ENCODE measurements around the gene THAP6.
"Not testable (repeated sequence)": the region's sequence is repeated elsewhere in the genome, so short reads cannot be mapped to it uniquely, and the experiment has no call there.

The THAP6 gene

DNA sequence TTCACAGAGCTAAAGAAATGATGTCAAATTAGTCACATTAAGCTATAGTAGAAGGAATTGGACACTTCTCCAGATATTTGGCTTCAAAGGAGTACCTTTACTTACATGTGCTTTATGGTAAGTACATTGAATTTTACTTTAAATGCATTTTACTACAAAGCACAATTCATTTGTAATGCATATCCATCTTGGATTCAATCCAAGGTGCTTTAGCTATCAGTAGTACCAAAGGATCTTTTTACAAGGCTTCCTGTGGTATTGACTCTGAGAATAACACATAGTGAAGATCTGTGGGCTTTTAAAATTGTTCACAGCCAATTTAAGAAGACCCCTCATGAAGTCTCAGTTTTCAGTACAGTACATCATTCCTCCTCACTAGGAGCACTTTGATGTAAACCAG lies 13.2 kb downstream of the THAP6 start:
- DNase-seq = no peak

DNA sequence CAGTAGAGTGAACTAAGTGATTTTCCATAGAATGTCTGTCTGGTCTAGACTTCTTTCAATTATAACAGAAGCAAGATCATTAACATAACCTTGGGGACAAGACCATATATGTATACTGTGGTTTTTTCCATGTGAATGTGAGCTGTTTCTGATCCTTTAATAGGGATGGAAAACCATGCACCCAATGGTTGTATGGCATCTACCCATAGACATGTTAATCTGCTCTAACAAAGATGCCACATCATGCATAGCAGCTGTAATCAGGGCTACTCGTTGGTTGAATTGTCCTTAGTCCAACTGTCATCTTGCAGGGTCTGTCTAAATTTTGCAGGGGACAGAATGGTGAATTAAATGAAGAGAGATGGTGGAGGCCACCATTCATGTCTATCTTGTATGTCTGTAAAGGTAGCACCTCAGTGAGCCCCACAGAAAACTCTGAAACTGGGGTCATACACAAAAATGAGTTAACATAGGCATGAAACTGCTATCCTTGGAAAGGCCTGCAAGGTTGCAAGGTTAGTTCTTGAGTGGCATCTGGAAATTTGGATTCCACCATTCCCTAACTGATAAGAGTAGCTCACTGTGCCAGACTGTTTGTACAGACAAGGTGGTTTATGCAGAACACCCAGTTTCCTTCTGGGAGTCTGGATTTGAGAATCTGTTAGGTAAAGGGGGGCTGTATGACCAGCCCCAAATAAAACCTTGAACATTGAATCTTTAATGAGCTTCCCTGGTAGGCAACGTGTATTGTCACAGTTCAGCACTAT lies 16.5 kb downstream of the THAP6 start:
- no peak for DNase-seq

- DNase-seq = not testable (repeated sequence)
These were observed 17.4 kb downstream of the THAP6 start for GRCh38 chr4:75531536-75532143.

DNA sequence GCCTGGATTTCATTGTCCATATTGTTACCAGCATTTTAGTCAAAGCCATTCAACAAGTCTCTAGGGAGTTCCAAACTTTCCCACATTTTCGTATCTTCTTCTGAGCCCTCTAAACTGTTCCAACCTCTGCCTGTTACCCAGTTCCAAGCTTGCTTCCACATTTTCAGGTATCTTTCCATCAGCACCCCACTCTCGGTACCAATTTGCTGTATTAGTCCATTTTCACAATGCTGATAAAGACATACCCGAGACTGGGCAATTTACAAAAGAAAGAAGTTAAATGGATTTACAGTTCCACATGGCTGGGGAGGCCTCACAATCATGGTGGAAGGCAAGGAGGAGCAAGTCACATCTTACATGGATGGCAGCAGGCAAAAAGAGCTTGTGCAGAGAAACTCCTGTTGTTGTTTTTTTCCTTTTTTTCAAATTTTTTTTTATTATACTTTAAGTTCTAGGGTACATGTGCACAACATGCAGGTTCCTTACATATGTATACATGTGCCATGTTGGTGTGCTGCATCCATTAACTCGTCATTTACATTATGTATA lies 19.1 kb downstream of the THAP6 start:
- DNase-seq = not testable (repeated sequence)

DNA sequence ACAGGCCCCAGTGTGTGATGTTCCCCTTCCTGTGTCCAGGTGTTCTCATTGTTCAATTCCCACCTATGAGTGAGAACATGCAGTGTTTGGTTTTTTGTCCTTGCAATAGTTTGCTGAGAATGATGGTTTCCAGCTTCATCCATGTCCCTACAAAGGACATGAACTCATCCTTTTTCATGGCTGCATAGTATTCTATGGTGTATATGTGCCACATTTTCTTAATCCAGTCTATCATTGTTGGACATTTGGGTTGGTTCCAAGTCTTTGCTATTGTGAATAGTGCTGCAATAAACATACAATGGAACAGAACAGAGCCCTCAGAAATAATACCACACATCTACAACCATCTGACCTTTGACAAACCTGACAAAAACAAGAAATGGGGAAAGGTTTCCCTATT lies 19.7 kb downstream of the THAP6 start:
- DNase-seq = not testable (repeated sequence)

- DNase-seq = not testable (repeated sequence)
These were observed 23.0 kb downstream of the THAP6 start for GRCh38 chr4:75537308-75537707.

GRCh38 chr4:75542824-75543223 lies 28.6 kb downstream of the THAP6 start:
- no peak for DNase-seq

GRCh38 chr4:75544220-75544619 lies 29.9 kb downstream of the THAP6 start:
- not testable (repeated sequence) for DNase-seq

DNA sequence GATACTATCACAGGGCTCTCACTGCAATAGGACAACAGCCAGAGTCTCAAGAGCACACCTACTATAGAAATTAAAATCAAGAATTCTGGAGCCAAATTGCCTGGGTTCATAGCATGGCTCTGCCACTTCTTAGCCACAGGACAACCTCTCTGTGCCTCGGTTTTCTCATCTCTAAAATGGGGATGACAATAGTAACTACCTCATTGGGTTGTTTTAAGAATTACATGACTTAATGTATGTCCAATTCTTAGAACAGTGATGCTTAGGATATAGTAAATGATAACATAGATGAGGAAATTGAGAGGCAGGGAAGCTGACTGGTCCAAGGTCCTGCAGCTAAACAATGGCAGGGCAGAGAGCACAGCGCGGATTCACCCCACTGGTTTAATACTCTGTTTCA lies 30.6 kb downstream of the THAP6 start:
- DNase-seq = no peak

GRCh38 chr4:75545526-75545925 lies 31.3 kb downstream of the THAP6 start:
- DNase-seq = no peak

- no peak for DNase-seq
These were observed 33.5 kb downstream of the THAP6 start for GRCh38 chr4:75547647-75548387.

- DNase-seq = no peak
These were observed 34.7 kb downstream of the THAP6 start for GRCh38 chr4:75549019-75549418.

GRCh38 chr4:75552452-75552851 lies 38.2 kb downstream of the THAP6 start:
- no peak for DNase-seq

- no peak for DNase-seq
These were observed 41.3 kb downstream of the THAP6 start, which contains the start of gene ODAPH for GRCh38 chr4:75555294-75556164. ODAPH (plus strand) TSS chr4:75556066; CDS start chr4:75556083, 17 bp downstream.

- DNase-seq = no peak
These were observed 43.4 kb downstream of the THAP6 start for GRCh38 chr4:75557696-75558095.

DNA sequence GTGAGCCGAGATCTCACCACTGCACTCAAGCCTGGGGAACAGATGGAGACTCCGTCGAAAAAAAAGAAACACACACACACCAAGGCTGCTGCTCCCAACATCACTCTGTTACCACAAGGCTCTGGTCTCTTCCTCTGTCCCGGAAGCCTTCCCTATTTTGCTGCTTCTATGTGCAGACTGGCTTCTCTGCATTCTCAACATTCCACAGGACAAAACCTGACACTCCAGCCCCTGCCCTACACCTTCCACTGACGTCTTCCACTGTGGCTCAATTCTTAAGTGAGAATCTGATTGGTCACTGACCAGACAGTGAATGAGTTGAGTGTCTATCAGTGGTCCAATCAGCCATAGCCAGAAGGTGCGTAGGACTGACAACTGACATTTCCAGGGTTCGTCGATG lies 47.5 kb downstream of the THAP6 start:
- no peak for DNase-seq

DNA sequence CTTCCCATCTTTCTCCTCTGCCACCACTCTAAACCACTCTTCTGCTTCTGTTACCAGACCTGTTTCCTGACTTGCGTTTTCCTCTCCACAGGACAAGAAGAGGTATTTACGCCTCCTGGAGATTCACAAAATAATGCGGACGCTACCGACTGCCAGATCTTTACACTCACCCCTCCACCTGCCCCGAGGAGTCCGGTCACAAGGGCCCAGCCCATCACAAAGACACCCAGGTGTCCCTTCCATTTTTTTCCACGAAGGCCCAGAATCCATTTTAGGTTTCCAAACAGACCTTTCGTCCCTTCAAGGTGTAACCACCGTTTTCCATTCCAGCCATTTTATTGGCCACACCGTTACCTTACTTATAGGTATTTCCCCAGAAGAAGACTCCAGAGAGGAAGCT lies 49.8 kb downstream of the THAP6 start:
- DNase-seq = no peak

- DNase-seq = no peak
These were observed 51.2 kb downstream of the THAP6 start for GRCh38 chr4:75565481-75565880.

DNA sequence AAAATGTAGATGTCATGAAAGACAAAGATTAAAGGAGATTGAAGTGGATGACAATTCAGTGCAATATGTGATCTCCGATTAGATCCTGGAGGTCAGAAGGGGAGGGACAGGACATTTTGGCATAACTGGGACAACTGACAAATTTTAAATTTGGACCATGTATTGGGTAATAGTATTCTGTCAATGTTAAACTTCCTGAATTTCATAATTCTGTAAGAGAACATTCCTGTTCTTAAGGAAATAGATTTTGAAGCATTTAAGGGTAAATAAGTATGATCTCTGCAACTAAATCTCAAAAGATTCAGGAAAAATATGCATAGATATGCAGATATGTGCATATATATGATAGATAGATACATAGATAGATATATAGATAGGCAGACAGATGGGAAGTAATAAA lies 52.6 kb downstream of the THAP6 start:
- no peak for DNase-seq

DNA sequence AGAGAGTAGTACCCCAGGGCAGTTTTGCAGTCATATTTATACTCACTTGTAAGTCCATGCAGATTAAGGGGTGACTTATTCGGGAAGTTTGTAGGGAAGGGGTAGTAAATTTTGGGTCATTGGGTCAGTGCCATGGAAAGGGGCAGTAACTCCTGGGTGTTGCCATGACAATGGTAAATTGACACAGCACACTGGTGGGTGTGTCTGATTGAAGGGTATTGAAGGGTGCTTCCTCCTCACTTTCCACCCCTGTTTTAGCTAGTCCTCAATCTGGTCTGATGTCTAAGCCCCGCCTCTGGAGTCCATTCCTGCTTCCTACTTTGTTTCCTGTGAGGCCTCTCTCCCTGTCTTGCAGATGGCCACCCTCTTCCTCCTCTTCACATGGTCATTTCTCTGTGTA lies 53.5 kb downstream of the THAP6 start:
- no peak for DNase-seq
